DMS53 treated with DMSO at 0.1 percent for 48 hours (cell line): ENCODE data around the gene TELO2.

ENCODE experiments used
- DNase-seq: peaks from one replicate; lab custom pipeline; 2025; ENCODE audit not compliant: unreplicated experiment; lab: John Stamatoyannopoulos, UW

TELO2 gene

DNA sequence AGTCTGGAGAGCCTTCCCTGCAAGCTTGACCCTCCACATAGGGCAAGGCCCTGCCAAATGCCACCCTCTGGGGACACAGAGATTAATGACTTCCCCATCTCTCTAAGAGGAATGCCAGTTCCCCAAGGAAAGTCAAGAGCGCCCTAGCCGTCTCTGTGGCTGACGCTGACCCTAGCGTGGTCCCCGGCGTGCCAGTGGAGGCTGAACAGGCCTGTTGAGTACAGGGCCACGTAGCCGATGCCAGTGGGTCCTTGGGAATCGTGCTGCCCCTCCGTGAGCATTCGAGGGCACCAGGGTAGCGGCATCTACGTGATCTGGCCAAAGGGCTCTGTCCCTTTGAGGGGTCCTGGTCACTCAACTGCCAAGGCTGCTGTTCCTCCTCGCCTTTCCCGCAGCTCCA lies 57.5 kb downstream of the TELO2 start:
- DNase-seq, result no peak

DNA sequence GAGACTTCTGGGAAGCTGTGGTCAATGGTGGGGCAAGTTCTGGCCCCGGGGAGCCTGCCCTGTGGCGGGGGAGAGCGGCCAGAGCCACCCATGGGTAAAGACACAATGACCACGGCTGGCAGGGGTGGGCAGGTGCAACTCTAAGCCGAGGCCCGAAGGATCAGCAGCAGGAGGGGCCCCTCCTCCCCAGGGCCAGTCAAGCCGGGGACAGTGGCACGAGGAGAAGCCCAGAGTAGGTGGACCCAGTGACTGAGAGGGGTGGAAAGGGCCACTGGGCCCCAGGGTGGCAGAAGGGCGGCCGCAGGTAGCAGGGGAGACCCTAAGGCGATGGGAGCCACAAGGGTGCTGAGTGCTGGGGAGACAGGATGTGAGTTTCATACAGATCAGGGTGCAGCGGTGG lies 58.0 kb downstream of the TELO2 start:
- DNase-seq, result no peak

DNA sequence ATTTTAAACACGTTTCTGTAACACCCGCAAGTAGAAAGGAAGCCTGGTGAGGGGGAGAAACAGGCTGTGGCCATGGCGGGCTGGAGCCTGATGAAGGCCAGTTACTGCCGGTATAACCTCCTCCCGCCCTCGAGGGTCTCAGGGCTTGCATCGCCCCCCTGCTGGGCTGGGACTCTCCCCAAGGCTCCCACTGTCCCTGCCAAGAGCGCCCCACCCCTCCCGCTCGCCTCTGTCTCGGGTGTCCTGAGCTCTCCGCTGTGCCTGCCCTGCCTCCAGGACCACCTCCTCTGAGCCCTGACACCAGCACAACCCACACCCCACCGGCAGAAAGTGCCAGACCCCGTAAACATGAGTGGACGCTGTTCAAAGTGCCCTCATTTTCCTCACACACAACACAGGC lies 59.0 kb downstream of the TELO2 start:
- no peak for DNase-seq

DNA sequence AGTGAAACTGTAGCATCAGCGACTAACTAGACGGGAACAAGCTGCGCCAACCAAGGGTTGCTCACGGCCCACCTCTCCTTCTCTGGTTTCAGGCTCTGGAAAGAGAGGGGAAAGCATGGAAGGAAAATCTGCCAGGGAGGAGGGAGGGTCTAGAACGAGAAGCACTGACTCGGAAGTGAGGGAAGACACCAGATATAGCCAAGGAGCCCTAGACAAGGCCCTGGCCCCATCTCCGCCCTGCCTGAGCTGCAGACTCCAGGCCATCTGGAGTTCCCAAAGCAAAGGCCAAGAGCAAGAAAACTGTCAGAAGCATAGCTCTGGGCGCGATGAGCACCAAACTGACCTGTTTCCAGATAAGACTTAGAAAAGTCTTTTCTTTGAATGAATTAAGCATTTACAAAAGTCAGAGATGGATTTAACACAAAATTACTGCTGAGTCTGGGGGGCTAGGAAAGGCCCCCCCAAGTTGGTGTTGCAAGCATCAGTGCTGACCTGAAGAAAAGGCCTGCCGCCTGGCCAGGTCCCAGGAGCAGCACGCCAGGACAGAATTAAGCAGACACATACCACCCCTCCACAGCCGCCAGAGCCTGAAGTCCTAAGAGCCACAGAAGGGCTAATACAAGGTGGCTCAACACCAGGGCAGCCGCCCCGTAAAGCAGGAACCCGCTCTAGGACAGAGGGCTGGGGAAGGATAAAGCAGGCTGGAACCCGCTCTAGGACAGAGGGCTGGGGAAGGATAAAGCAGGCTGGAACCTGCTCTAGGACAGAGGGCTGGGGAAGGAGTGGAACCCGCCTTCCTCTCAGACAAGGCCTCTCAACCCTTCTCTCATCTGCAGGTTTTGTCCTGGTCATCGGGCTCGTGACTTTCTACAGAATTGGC lies 61.0 kb downstream of the TELO2 start:
- no peak for DNase-seq

DNA sequence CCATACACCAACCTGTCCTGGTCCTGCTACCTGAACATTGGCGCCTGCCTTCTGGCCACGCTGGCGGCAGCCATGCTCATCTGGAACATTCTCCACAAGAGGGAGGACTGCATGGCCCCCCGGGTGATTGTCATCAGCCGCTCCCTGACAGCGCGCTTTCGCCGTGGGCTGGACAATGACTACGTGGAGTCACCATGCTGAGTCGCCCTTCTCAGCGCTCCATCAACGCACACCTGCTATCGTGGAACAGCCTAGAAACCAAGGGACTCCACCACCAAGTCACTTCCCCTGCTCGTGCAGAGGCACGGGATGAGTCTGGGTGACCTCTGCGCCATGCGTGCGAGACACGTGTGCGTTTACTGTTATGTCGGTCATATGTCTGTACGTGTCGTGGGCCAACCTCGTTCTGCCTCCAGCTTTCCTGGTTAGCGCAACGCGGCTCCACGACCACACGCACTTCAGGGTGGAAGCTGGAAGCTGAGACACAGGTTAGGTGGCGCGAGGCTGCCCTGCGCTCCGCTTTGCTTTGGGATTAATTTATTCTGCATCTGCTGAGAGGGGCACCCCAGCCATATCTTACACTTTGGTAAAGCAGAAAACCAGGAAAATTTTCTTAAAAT lies 61.8 kb downstream of the TELO2 start:
- no peak for DNase-seq

DNA sequence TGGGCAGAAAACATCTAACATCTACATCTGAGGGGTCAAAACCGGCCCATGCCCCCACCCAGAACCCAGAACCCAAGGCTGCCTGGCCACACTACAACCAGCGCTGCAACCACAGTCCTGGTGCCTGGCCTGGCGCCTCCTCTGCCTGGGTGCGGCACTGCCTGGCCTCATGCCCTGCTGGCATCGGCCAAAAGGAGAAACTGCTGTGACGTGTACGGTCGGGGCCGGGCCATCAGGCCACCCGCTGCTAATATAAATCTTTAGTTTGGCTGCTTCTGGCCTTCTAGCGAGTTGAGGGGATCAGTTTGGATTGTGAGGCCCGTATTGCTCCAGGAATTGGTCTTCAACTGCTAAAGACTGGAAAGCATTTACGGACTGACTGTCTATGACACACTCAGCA lies 63.1 kb downstream of the TELO2 start:
- no peak for DNase-seq

DNA sequence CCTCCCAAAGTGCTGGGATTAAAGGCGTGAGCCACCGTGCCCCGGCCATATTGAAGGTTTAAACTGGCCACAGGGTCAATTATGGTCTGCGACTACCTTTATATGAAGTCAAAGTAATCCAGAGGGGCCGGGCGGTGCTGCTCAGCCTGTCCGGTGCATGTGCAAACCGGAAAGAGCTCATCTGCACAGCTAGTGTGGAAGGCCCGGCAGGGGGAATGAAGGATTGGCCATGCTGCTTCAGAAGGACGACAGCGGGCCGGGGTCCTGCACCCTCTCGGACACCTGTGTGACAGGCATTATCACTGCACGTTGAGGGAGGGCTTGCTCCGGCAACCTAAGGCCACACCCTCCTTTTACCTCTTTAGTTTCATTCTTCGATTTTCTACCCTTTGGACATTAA lies 63.9 kb downstream of the TELO2 start:
- DNase-seq, result no peak

DNA sequence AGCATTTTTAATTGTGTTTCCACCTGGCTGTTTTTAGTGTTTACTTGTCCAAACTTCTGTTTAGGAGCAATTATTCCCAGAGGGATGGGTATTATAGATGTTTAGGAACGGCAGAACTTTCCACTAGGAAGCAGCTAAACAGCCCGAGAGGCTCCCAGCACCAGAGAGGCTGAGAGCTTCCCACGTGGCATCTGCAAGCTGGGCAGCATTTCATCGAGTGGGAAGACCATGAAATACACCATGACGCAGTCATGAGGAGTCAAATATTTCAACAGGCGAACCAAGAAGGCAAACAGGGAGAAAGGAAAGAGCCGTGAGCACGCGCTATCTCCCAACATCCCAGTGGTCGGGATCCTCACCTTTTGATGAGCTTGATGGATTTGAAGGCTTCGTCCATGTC lies 64.4 kb downstream of the TELO2 start:
- no peak for DNase-seq

DNA sequence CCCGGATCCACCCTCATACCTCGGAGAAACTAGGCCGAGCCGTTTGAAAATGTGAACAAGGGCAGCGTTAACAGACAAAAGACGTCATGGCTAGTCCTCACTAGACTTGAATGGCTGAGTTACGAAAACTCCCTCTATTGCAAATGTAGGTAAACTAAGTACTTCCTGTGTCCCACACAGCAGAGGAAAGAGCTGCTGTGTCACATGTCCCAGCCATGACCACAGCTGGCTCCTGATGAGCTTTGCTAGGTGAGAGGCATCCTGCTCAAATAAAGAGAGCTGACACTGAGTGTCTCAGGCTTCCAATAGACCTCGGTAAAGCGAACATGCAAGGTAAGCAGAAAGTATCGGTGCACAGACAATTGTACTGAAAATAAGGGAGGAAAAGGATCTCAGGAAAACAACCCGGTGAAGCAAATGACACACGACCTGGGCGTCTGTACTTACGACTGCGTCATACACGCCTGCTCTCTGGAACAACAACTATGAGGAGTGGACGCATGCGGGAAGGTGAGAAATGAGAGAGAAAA lies 66.4 kb downstream of the TELO2 start:
- no peak for DNase-seq
